NB4 (cell line): Measurements from ENCODE around the gene EVX1.

Experiments
- CTCF ChIP-seq: IDR thresholded peaks from one replicate; pipeline ENCODE4 v1.5.1; 2012; ENCODE audit warnings: low read depth, low read length
- MYC ChIP-seq: IDR thresholded peaks from 2 replicates; pipeline ENCODE4 v1.6.1; 2011; ENCODE audit warnings: low read depth, low read length

- no peak for TF ChIP-seq CTCF
- TF ChIP-seq MYC: no peak
These were observed 54.8 kb downstream of the EVX1 start for GRCh38 chr7:27297356-27297755.
